CD14-positive monocyte (primary cell): ENCODE data around the gene TCHHL1. TPM values are rescaled to one million over a fixed set of nuclear protein-coding genes. Genes with fewer than 3 reads are reported as not detected.

Experiments
- DNase-seq, 3 donors: peaks; one replicate each; pipeline ENCODE4 v3.0.0-alpha.2; 2011 to 2022
- H2AFZ ChIP-seq: 2 replicates; pipeline ENCODE4 v1.6.0; 2012; ENCODE audit warnings: mild to moderate bottlenecking, low read depth, low read length, inconsistent platforms; ENCODE audit not compliant: insufficient read depth, poor library complexity, severe bottlenecking
- H3K27ac ChIP-seq, 2 donors: 1 replicate in 1 of 2; 2 replicates in 1 of 2; pipeline ENCODE4 v1.5.1; 2012 to 2013; ENCODE audit warnings: low read length in 2 of 2, control low read depth in 1 of 2, inconsistent platforms in 1 of 2, low read depth in 1 of 2, mild to moderate bottlenecking in 1 of 2
- H3K27me3 ChIP-seq, 2 donors: one replicate each; pipeline versions ENCODE4 v1.6.0 to v1.6.1; 2011 to 2013; ENCODE audit warnings: low read length in 2 of 2; ENCODE audit not compliant: control insufficient read depth in 2 of 2, insufficient read depth in 2 of 2
- H3K36me3 ChIP-seq, 2 donors: replicated peaks in 1 of 2; 1 replicate in 1 of 2; 2 replicates in 1 of 2; pipeline versions ENCODE4 v1.5.1 to v1.6.1; 2012 to 2013; ENCODE audit warnings: low read length in 2 of 2, control low read depth in 1 of 2, inconsistent platforms in 1 of 2, mild to moderate bottlenecking in 1 of 2; ENCODE audit not compliant: insufficient read depth in 2 of 2, control insufficient read depth in 1 of 2
- H3K4me1 ChIP-seq, 2 donors: 1 replicate in 1 of 2; 2 replicates in 1 of 2; pipeline versions ENCODE4 v1.5.1 to v1.6.1; 2012 to 2013; ENCODE audit warnings: low read length in 2 of 2, control low read depth in 1 of 2, inconsistent platforms in 1 of 2, mild to moderate bottlenecking in 1 of 2, moderate library complexity in 1 of 2; ENCODE audit not compliant: insufficient read depth in 2 of 2, control insufficient read depth in 1 of 2
- H3K4me2 ChIP-seq: replicated peaks from 2 replicates; pipeline ENCODE3; 2012; ENCODE audit warnings: low read length, moderate library complexity, mild to moderate bottlenecking; ENCODE audit not compliant: poor library complexity, severe bottlenecking; ENCODE audit errors: extremely low read depth
- H3K4me3 ChIP-seq, 3 experiments: fragments of 200-600 bp in 1 of 3; sonication (generic) in 1 of 3; replicated peaks in 1 of 3; 1 replicate in 2 of 3; 2 replicates in 1 of 3; pipeline ENCODE4 v1.5.1; 2011 to 2013; ENCODE audit warnings: low read length in 3 of 3, mild to moderate bottlenecking in 3 of 3, control low read depth in 2 of 3, low read depth in 2 of 3, inconsistent platforms in 1 of 3, moderate library complexity in 1 of 3
- H3K79me2 ChIP-seq: 2 replicates; pipeline ENCODE4 v1.6.0; 2012; ENCODE audit warnings: mild to moderate bottlenecking, control low read depth, inconsistent platforms, low read length, moderate library complexity; ENCODE audit not compliant: insufficient read depth
- H3K9ac ChIP-seq: 2 replicates; pipeline ENCODE4 v1.6.0; 2017; ENCODE audit warnings: low read length, mild to moderate bottlenecking; ENCODE audit not compliant: insufficient read depth, poor library complexity, severe bottlenecking
- H3K9me3 ChIP-seq, 2 donors: replicated peaks in 1 of 2; 1 replicate in 1 of 2; 2 replicates in 1 of 2; pipeline versions ENCODE4 v1.5.1 to v1.6.1; 2012 to 2013; ENCODE audit warnings: low read length in 2 of 2, control low read depth in 1 of 2; ENCODE audit not compliant: control insufficient read depth in 1 of 2, insufficient read depth in 1 of 2
- H4K20me1 ChIP-seq: 2 replicates; pipeline ENCODE4 v1.6.0; 2012; ENCODE audit warnings: mild to moderate bottlenecking, low read length, control low read depth, moderate library complexity; ENCODE audit not compliant: insufficient read depth
- H3K27ac Mint-ChIP-seq, 7 donors: one replicate each; pipeline ENCODE4 v1.8.0; 2020; ENCODE audit warnings: mild to moderate bottlenecking in 7 of 7, mixed read lengths in 7 of 7, moderate library complexity in 6 of 7, inconsistent platforms in 2 of 7
- H3K27me3 Mint-ChIP-seq, 3 donors: one replicate each; pipeline ENCODE4 v1.8.0; 2021 to 2022; ENCODE audit warnings: low read depth in 3 of 3, mild to moderate bottlenecking in 3 of 3, mixed read lengths in 3 of 3, moderate library complexity in 3 of 3, inconsistent platforms in 1 of 3
- H3K36me3 Mint-ChIP-seq, 2 donors: one replicate each; pipeline ENCODE4 v1.8.0; 2020; ENCODE audit warnings: mixed read lengths in 2 of 2, inconsistent platforms in 1 of 2, mild to moderate bottlenecking in 1 of 2
- H3K4me1 Mint-ChIP-seq: one replicate; pipeline ENCODE4 v1.8.0; 2020; ENCODE audit warnings: mild to moderate bottlenecking, mixed read lengths
- H3K4me3 Mint-ChIP-seq, 2 donors: one replicate each; pipeline ENCODE4 v1.8.0; 2020; ENCODE audit warnings: mild to moderate bottlenecking in 2 of 2, mixed read lengths in 2 of 2, moderate library complexity in 1 of 2
- H3K9me3 Mint-ChIP-seq, 7 donors: one replicate each; pipeline ENCODE4 v1.8.0; 2020 to 2022; ENCODE audit warnings: mixed read lengths in 7 of 7, mild to moderate bottlenecking in 6 of 7, moderate library complexity in 6 of 7, inconsistent platforms in 2 of 7
- CTCF ChIP-seq: fragments of 200-600 bp; IDR thresholded peaks from one replicate; pipeline ENCODE4 v1.8.0; 2022; ENCODE audit warnings: antibody characterized with exemption, mild to moderate bottlenecking
- WGBS: methylation state at CpG from one replicate; pipeline ENCODE4 v1.1.5; 2013; ENCODE audit warnings: missing lambda C conversion rate; ENCODE audit not compliant: insufficient coverage; 5-methylcytosine and 5-hydroxymethylcytosine counted together
- intact Hi-C, 2 donors: fragments of 100-400 bp; cut with micrococcal nuclease; formaldehyde crosslinking; loops; one replicate each; pipeline versions ENCODE4 v1.15.0 to v1.15.1; 2023
- polyA plus RNA-seq, 3 donors: library from polyadenylated mRNA; depleted of rRNA in 1 of 3; unstranded in 2 of 3; stranded (reverse) in 1 of 3; fragments of 300-500 nt in 2 of 3; fragments of >200 nt in 1 of 3; fragmentation: Illumina TruSeq in 2 of 3; gene quantifications; 1 replicate in 2 of 3; 2 replicates in 1 of 3; pipeline ENCODE4 v1.2.3, GENCODE V29; 2012 to 2021

The TCHHL1 gene
- polyA plus RNA-seq, 3 donors = not detected

DNA sequence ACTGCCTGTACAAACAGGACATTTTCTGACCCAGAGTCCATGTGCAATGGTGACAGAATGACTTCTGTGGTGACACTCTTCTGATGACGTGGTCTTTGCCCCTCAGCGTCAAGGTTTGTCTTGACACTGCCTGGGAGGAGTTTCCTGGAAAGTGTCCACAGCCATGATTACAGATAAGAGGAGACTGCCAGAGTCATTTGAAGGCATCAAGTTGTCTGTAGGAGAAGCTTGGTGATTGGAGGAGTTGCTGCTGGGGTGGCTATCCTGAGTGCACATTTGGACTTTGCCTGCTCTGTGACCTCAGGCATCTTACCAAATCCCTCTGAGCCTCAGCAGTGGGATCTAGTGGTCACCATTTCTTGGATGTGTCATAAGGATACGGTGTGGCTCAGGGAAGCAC is 17.7 kb downstream of the TCHHL1 start:
- Mint-ChIP-seq H3K4me3 (no peak overlapping the region), H3K36me3 (no peaks in the 10 kb centered on the region), H3K9me3 (peaks cover 0 to 2% (median 0%) of the 10 kb centered on the region in 7 donors), H3K27me3 (peaks cover 5 to 42% (median 10%) of the 10 kb centered on the region in 3 donors), H3K27ac (no peak overlapping the region), H3K4me1 (peaks cover 2% of the 10 kb centered on the region)
- Histone ChIP-seq H3K27ac (no peak overlapping the region), H3K4me3 (no peak overlapping the region), H2AFZ (no peak overlapping the region), H3K4me1 (no peaks in the 10 kb centered on the region), H3K79me2 (no peaks in the 10 kb centered on the region), H3K9ac (no peak overlapping the region), H3K36me3 (no peaks in the 10 kb centered on the region), H3K4me2 (no peak overlapping the region), H3K27me3 (peaks cover 5 to 8% of the 10 kb centered on the region in 2 donors), H4K20me1 (no peaks in the 10 kb centered on the region), H3K9me3 (no peaks in the 10 kb centered on the region)
- 82% methylated on average over 3 of the region's 3 CpGs for WGBS
- no peak for TF ChIP-seq CTCF
- intact Hi-C loops = no loop called here
- no peak for DNase-seq

DNA sequence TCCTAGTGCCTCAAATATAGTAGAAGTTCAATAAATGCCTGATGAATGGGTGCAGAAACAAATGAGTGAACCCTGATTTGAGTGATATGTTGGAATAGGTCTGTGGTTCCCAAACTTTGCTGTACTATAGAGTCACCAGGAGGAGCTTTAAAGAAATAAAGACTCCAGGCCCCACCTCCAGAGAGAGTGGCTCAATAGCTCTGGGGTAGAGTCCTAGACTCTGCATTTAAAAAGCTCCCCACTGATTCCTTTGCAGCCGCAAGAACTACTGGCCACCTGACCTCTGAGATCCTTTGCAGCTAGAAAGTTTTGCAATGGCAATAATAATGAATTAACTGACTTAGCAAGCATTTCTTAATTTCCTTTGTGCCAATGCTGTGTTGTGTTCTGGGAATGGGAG is 20.9 kb downstream of the TCHHL1 start:
- no peaks in the 10 kb centered on the region for H3K4me1 ChIP-seq
- H3K4me3 ChIP-seq = no peak overlapping the region
- H3K9me3 ChIP-seq = no peaks in the 10 kb centered on the region
- Mint-ChIP-seq H3K4me3 (no peak overlapping the region), H3K9me3 (peaks cover 0 to 3% (median 0%) of the 10 kb centered on the region in 7 donors), H3K27me3 (peaks cover 7 to 42% (median 18%) of the 10 kb centered on the region in 3 donors), H3K4me1 (peaks cover 2% of the 10 kb centered on the region), H3K27ac (no peak overlapping the region), H3K36me3 (no peaks in the 10 kb centered on the region)
- H3K27ac ChIP-seq = no peak overlapping the region
- no peak overlapping the region for H3K4me2 ChIP-seq
- no peak overlapping the region for H3K9ac ChIP-seq
- no peaks in the 10 kb centered on the region for H4K20me1 ChIP-seq
- 50% methylated on average over 1 of the region's 1 CpG for WGBS
- DNase-seq = no peak
- H3K27me3 ChIP-seq = peaks cover 6 to 11% of the 10 kb centered on the region in 2 donors
- intact Hi-C loops = loop anchor here in 1 of 2 donors (10.0 kb wide), 1 partner anchor 387 kb away; no protein-coding TSS in a partner anchor
- no peaks in the 10 kb centered on the region for H3K79me2 ChIP-seq
- H3K36me3 ChIP-seq = no peaks in the 10 kb centered on the region
- no peak for TF ChIP-seq CTCF
- H2AFZ ChIP-seq = no peak overlapping the region
